Measurements from ENCODE around the gene CAMK1G. TPM values are rescaled to one million over a fixed set of nuclear protein-coding genes. Genes with fewer than 3 reads are reported as not detected.

The CAMK1G gene
- total and polyA plus RNA-seq, 9 of the 15 experiments (the other 6 are each of a cell fraction or from before 2014, with no cell fraction given): not detected

DNA sequence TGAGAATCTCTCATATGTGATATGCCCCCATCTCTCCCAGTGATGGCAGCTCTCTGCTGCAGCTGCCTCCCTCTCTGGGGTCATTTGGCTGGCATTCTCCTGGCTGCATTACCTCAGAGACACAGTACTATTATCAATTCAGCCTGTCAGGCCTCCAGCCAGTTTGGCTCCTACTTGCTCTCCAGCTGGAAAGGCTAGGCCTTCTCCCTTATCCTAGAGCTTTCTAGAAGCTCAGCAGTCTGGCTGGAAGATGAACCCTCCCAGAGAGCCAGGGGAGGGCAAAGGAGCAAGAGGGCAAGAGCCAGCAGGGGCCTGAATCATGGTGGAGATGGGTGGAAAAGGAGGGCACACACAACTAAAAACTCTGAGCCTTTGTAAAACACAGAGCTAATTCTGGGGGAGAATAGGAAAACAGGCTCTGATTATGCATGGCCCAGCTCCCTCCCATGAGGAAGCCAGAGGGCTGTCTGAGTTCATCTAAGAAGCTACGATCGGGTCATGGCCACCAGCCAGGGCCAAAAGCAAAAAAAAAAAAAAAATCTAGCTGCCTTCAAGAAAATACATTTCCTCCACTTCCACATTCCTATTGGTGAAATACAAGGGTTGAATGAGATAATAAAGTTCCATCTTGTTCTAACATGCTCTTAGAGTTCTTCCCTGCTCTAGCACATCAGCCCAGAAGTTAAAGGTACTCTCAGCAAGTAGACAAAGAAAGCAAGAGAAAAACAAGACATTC lies 59.9 kb downstream of the CAMK1G start (continued):
- TF ChIP-seq, protein P1, sequence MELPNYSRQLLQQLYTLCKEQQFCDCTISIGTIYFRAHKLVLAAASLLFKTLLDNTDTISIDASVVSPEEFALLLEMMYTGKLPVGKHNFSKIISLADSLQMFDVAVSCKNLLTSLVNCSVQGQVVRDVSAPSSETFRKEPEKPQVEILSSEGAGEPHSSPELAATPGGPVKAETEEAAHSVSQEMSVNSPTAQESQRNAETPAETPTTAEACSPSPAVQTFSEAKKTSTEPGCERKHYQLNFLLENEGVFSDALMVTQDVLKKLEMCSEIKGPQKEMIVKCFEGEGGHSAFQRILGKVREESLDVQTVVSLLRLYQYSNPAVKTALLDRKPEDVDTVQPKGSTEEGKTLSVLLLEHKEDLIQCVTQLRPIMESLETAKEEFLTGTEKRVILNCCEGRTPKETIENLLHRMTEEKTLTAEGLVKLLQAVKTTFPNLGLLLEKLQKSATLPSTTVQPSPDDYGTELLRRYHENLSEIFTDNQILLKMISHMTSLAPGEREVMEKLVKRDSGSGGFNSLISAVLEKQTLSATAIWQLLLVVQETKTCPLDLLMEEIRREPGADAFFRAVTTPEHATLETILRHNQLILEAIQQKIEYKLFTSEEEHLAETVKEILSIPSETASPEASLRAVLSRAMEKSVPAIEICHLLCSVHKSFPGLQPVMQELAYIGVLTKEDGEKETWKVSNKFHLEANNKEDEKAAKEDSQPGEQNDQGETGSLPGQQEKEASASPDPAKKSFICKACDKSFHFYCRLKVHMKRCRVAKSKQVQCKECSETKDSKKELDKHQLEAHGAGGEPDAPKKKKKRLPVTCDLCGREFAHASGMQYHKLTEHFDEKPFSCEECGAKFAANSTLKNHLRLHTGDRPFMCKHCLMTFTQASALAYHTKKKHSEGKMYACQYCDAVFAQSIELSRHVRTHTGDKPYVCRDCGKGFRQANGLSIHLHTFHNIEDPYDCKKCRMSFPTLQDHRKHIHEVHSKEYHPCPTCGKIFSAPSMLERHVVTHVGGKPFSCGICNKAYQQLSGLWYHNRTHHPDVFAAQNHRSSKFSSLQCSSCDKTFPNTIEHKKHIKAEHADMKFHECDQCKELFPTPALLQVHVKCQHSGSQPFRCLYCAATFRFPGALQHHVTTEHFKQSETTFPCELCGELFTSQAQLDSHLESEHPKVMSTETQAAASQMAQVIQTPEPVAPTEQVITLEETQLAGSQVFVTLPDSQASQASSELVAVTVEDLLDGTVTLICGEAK (IDR thresholded peaks at IDR 0.05): peak; percentile 78
- TF ChIP-seq, protein P1 (CRISPR knock-in tag; IDR thresholded peaks at IDR 0.05): no peak
- no peak for TF ChIP-seq PHF8 (IDR thresholded peaks at IDR 0.05; ENCODE audit: borderline replicate concordance, low read length)
